ENCODE data around the gene SLC25A1. TPM values are rescaled to one million over a fixed set of nuclear protein-coding genes. Genes with fewer than 3 reads are reported as not detected.
"Not testable (repeated sequence)": the region's sequence is repeated elsewhere in the genome, so short reads cannot be mapped to it uniquely, and the experiment has no call there.

Gene SLC25A1
- total RNA-seq, 2 donors from 2014 or later: 111 to 119 TPM

DNA sequence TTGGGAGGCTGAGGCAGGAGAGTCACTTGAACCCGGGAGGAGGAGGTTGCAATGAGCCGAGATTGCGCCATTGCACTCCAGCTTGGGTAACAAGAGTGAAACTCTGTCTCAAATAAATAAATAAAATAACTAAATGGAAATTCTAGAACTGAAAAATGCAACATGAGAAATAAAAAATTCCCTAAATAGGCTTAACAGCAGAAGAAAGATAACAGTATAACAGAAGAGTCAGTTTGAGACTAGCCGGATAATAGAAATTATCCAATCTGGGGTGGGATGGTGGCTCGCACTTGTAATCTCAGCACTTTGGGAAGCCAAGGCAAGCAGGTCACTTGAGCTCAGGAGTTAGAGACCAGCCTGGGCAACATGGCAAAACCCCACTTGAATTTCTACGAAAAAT, 14.1 kb downstream of the SLC25A1 start:
- Histone ChIP-seq H3K36me3 (ENCODE audit: control insufficient read depth, insufficient read depth, low read length) (no peaks in the 10 kb centered on the region), H3K27me3 (ENCODE audit: control insufficient read depth, insufficient read depth, low read length, poor library complexity, severe bottlenecking) (peaks cover 97% of the 10 kb centered on the region), H3K9ac (ENCODE audit: extremely low read depth, low read length, poor library complexity, severe bottlenecking) (no peak overlapping the region), H3K9me3 (ENCODE audit: control insufficient read depth, low read length) (peaks cover 7% of the 10 kb centered on the region), H3K4me1 (ENCODE audit: control insufficient read depth, insufficient read depth, low read length) (no peaks in the 10 kb centered on the region), H3K4me3 (ENCODE audit: low read length) (no peak overlapping the region), H3K27ac (ENCODE audit: low read depth, low read length) (no peak overlapping the region)
- no peak overlapping the region for H3K27ac Mint-ChIP-seq
- H3K27me3 Mint-ChIP-seq (ENCODE audit: insufficient read depth): peaks cover 93% of the 10 kb centered on the region
- whole genome bisulfite sequencing, 2 experiments (ENCODE audit: insufficient coverage in 1 of 2, insufficient read length in 1 of 2): 88 to 92% methylated on average over 3 to 6 of the region's 6 CpGs
- H3K4me1 Mint-ChIP-seq: peaks cover 9% of the 10 kb centered on the region
- TF ChIP-seq, protein P1, sequence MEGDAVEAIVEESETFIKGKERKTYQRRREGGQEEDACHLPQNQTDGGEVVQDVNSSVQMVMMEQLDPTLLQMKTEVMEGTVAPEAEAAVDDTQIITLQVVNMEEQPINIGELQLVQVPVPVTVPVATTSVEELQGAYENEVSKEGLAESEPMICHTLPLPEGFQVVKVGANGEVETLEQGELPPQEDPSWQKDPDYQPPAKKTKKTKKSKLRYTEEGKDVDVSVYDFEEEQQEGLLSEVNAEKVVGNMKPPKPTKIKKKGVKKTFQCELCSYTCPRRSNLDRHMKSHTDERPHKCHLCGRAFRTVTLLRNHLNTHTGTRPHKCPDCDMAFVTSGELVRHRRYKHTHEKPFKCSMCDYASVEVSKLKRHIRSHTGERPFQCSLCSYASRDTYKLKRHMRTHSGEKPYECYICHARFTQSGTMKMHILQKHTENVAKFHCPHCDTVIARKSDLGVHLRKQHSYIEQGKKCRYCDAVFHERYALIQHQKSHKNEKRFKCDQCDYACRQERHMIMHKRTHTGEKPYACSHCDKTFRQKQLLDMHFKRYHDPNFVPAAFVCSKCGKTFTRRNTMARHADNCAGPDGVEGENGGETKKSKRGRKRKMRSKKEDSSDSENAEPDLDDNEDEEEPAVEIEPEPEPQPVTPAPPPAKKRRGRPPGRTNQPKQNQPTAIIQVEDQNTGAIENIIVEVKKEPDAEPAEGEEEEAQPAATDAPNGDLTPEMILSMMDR (conservative IDR thresholded peaks at IDR 0.05): no peak
- H3K4me3 Mint-ChIP-seq: no peak overlapping the region
- no peak for DNase-seq
- no peaks in the 10 kb centered on the region for H3K36me3 Mint-ChIP-seq (ENCODE audit: low read depth)
- H3K9me3 Mint-ChIP-seq: peaks cover 5% of the 10 kb centered on the region

DNA sequence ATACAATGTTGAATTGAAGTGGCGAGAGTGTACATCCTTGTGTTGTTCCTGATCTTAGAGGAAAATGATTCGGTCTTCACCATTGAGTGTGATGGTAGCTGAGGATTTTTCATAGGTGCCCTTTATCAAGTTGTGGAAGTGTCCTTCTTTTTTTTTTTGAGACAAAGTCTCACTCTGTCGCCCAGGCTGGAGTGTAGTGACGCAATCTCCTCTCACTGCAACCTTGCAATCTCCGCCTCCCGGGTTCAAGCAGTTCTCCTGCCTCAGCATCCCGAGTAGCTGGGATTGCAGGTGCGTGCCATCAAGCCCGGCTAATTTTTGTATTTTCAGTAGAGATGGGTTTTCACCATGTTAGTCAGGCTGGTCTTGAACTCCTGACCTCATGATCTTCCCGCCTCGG, 19.9 kb downstream of the SLC25A1 start:
- not testable (repeated sequence) for H3K27ac Mint-ChIP-seq; H3K4me3 ChIP-seq (ENCODE audit: low read length); H3K9me3 ChIP-seq (ENCODE audit: control insufficient read depth, low read length); H3K4me1 Mint-ChIP-seq; H3K4me1 ChIP-seq (ENCODE audit: control insufficient read depth, insufficient read depth, low read length); H3K9me3 Mint-ChIP-seq; H3K4me3 Mint-ChIP-seq; H3K27ac ChIP-seq (ENCODE audit: low read depth, low read length); DNase-seq; H3K36me3 ChIP-seq (ENCODE audit: control insufficient read depth, insufficient read depth, low read length); H3K36me3 Mint-ChIP-seq (ENCODE audit: low read depth); H3K9ac ChIP-seq (ENCODE audit: extremely low read depth, low read length, poor library complexity, severe bottlenecking)
- WGBS, 2 experiments (ENCODE audit: insufficient coverage in 1 of 2, insufficient read length in 1 of 2): 92 to 95% methylated on average over 11 of the region's 11 CpGs
- peaks cover 93% of the 10 kb centered on the region for H3K27me3 ChIP-seq (ENCODE audit: control insufficient read depth, insufficient read depth, low read length, poor library complexity, severe bottlenecking)
- H3K27me3 Mint-ChIP-seq (ENCODE audit: insufficient read depth): peaks cover 90% of the 10 kb centered on the region

GRCh38 chr22:19156109-19156508, 22.4 kb downstream of the SLC25A1 start:
- not testable (repeated sequence) for H3K27ac Mint-ChIP-seq; H3K9me3 Mint-ChIP-seq; H3K36me3 Mint-ChIP-seq (ENCODE audit: low read depth); H3K4me3 ChIP-seq (ENCODE audit: low read length); H3K27ac ChIP-seq (ENCODE audit: low read depth, low read length); H3K36me3 ChIP-seq (ENCODE audit: control insufficient read depth, insufficient read depth, low read length); H3K4me3 Mint-ChIP-seq; H3K4me1 ChIP-seq (ENCODE audit: control insufficient read depth, insufficient read depth, low read length); H3K9ac ChIP-seq (ENCODE audit: extremely low read depth, low read length, poor library complexity, severe bottlenecking); H3K4me1 Mint-ChIP-seq; H3K9me3 ChIP-seq (ENCODE audit: control insufficient read depth, low read length); DNase-seq
- H3K27me3 ChIP-seq (ENCODE audit: control insufficient read depth, insufficient read depth, low read length, poor library complexity, severe bottlenecking): peaks cover 93% of the 10 kb centered on the region
- H3K27me3 Mint-ChIP-seq (ENCODE audit: insufficient read depth): peaks cover 94% of the 10 kb centered on the region
- 91 to 92% methylated on average over 8 to 9 of the region's 9 CpGs for WGBS, 2 experiments (ENCODE audit: insufficient coverage in 1 of 2, insufficient read length in 1 of 2)

- H3K4me3 ChIP-seq (ENCODE audit: low read length): no peak overlapping the region
- H3K4me3 Mint-ChIP-seq: no peak overlapping the region
- peaks cover 88% of the 10 kb centered on the region for H3K27me3 Mint-ChIP-seq (ENCODE audit: insufficient read depth)
- 77 to 81% methylated on average over 7 to 11 of the region's 11 CpGs for WGBS, 2 experiments (ENCODE audit: insufficient coverage in 1 of 2, insufficient read length in 1 of 2)
- H3K27ac ChIP-seq (ENCODE audit: low read depth, low read length): no peak overlapping the region
- TF ChIP-seq, protein P1 (conservative IDR thresholded peaks at IDR 0.05): no peak
- no peaks in the 10 kb centered on the region for H3K4me1 ChIP-seq (ENCODE audit: control insufficient read depth, insufficient read depth, low read length)
- no peaks in the 10 kb centered on the region for H3K36me3 ChIP-seq (ENCODE audit: control insufficient read depth, insufficient read depth, low read length)
- H3K9ac ChIP-seq (ENCODE audit: extremely low read depth, low read length, poor library complexity, severe bottlenecking): no peak overlapping the region
- peaks cover 12% of the 10 kb centered on the region for H3K9me3 Mint-ChIP-seq
- H3K27me3 ChIP-seq (ENCODE audit: control insufficient read depth, insufficient read depth, low read length, poor library complexity, severe bottlenecking): peaks cover 92% of the 10 kb centered on the region
- peaks cover 8% of the 10 kb centered on the region for H3K9me3 ChIP-seq (ENCODE audit: control insufficient read depth, low read length)
- H3K27ac Mint-ChIP-seq: no peak overlapping the region
- DNase-seq: no peak
- peaks cover 3% of the 10 kb centered on the region for H3K4me1 Mint-ChIP-seq
- H3K36me3 Mint-ChIP-seq (ENCODE audit: low read depth): no peaks in the 10 kb centered on the region
Observed at GRCh38 chr22:19152942-19153883, 25.3 kb downstream of the SLC25A1 start.
